SK-N-SH treated with all-trans-retinoic acid at 6 μM for 48 hours (cell line): ENCODE data around the gene GPR153.

Experiments used
- CREB5 ChIP-seq: fragments of 250-450 bp; sonication (Bioruptor Pico); IDR thresholded peaks from 2 replicates; pipeline ENCODE4 v1.5.1; 2020; ENCODE audit warnings: low read depth, mild to moderate bottlenecking, moderate library complexity
- CSRNP3 ChIP-seq: fragments of 250-450 bp; sonication (Bioruptor Pico); IDR thresholded peaks from 2 replicates; pipeline ENCODE4 v1.5.1; 2021; ENCODE audit warnings: mild to moderate bottlenecking, moderate library complexity
- ESRRG ChIP-seq: fragments of 250-450 bp; sonication (Bioruptor Pico); IDR thresholded peaks from 2 replicates; pipeline ENCODE4 v1.6.1; 2021; ENCODE audit warnings: mild to moderate bottlenecking
- OSR1 ChIP-seq: fragments of 250-450 bp; sonication (Bioruptor Pico); IDR thresholded peaks from 2 replicates; pipeline ENCODE4 v1.8.0; 2022; ENCODE audit warnings: moderate library complexity, mild to moderate bottlenecking, inconsistent platforms
- PATZ1 ChIP-seq: fragments of 250-450 bp; sonication (Bioruptor Pico); IDR thresholded peaks from 2 replicates; pipeline ENCODE4 v1.8.0; 2020; ENCODE audit warnings: mild to moderate bottlenecking, moderate library complexity, borderline replicate concordance
- PPARA ChIP-seq: fragments of 250-450 bp; sonication (Bioruptor Pico); IDR thresholded peaks from 2 replicates; pipeline ENCODE4 v1.5.0; 2020; ENCODE audit warnings: mild to moderate bottlenecking, borderline replicate concordance
- RARB ChIP-seq: fragments of 250-450 bp; sonication (Bioruptor Pico); IDR thresholded peaks from 2 replicates; pipeline ENCODE4 v1.8.0; 2021; ENCODE audit warnings: mild to moderate bottlenecking, moderate library complexity
- TCF4 ChIP-seq: fragments of 250-450 bp; sonication (Bioruptor Pico); IDR thresholded peaks from 2 replicates; pipeline ENCODE4 v1.8.0; 2021; ENCODE audit warnings: mild to moderate bottlenecking, moderate library complexity, borderline replicate concordance
- TOX ChIP-seq: fragments of 250-450 bp; sonication (Bioruptor Pico); IDR thresholded peaks from 2 replicates; pipeline ENCODE4 v1.8.0; 2021; ENCODE audit warnings: mild to moderate bottlenecking, moderate library complexity, borderline replicate concordance
- ZFP3 ChIP-seq: fragments of 250-450 bp; sonication (Bioruptor Pico); IDR thresholded peaks from 2 replicates; pipeline ENCODE4 v1.5.0; 2020; ENCODE audit warnings: mild to moderate bottlenecking, moderate library complexity
- ZFP30 ChIP-seq: fragments of 450-650 bp; formaldehyde crosslinking; IDR thresholded peaks from 2 replicates; pipeline ENCODE4 v1.5.0; 2022; ENCODE audit warnings: mild to moderate bottlenecking, moderate library complexity
- ZNF70 ChIP-seq: fragments of 450-650 bp; formaldehyde crosslinking; IDR thresholded peaks from 2 replicates; pipeline ENCODE4 v1.5.0; 2020; ENCODE audit warnings: mild to moderate bottlenecking, moderate library complexity
- ZNF8 ChIP-seq: fragments of 450-650 bp; formaldehyde crosslinking; IDR thresholded peaks from 2 replicates; pipeline ENCODE4 v1.5.0; 2020; ENCODE audit warnings: mild to moderate bottlenecking, moderate library complexity

GRCh38 chr1:6247651-6248050 is 13.2 kb downstream of the GPR153 start:
- TF ChIP-seq PATZ1 = no peak
- TF ChIP-seq CREB5 (CRISPR knock-in tag) = no peak
- TF ChIP-seq ZFP3 = no peak
- TF ChIP-seq ZNF70 (CRISPR knock-in tag) = no peak
- no peak for TF ChIP-seq ZNF8
- no peak for TF ChIP-seq ZFP30 (CRISPR knock-in tag)
- TF ChIP-seq CSRNP3 (CRISPR knock-in tag) = no peak
- no peak for TF ChIP-seq PPARA
- no peak for TF ChIP-seq RARB
- TF ChIP-seq ESRRG (CRISPR knock-in tag) = no peak
- no peak for TF ChIP-seq OSR1 (CRISPR knock-in tag)
- TF ChIP-seq TCF4 (CRISPR knock-in tag) = no peak
- TF ChIP-seq TOX = no peak
